Ovary (tissue), 9 donors: ENCODE measurements around the gene RPA3. TPM values are rescaled to one million over a fixed set of nuclear protein-coding genes. Genes with fewer than 3 reads are reported as not detected.

Experiments used
- DNase-seq, 5 donors: peaks; one replicate each; pipeline ENCODE4 v3.0.0-alpha.2; 2019 to 2020
- H3K27ac ChIP-seq, 2 donors: fragments of 200-600 bp; one replicate each; pipeline versions ENCODE4 v1.5.1 to v1.8.0; 2019 to 2022
- H3K27me3 ChIP-seq: fragments of 200-600 bp; one replicate; pipeline ENCODE4 v1.8.0; 2022
- H3K36me3 ChIP-seq: fragments of 200-600 bp; sonication (generic); one replicate; pipeline ENCODE4 v1.5.1; 2019
- H3K4me1 ChIP-seq: one replicate; pipeline ENCODE4 v1.8.1; 2013; ENCODE audit warnings: mild to moderate bottlenecking, moderate library complexity; ENCODE audit not compliant: insufficient read depth
- H3K4me3 ChIP-seq: fragments of 200-600 bp; sonication (generic); one replicate; pipeline ENCODE4 v1.5.1; 2017
- H3K9me3 ChIP-seq, 2 donors: fragments of 200-600 bp in 1 of 2; sonication (generic) in 1 of 2; one replicate each; pipeline versions ENCODE4 v1.5.1 to v1.8.1; 2013 to 2019; ENCODE audit warnings: mild to moderate bottlenecking in 1 of 2, moderate library complexity in 1 of 2
- EP300 ChIP-seq: sonication (generic); formaldehyde crosslinking; IDR thresholded peaks from one replicate; pipeline ENCODE4 v1.6.1; 2017; ENCODE audit warnings: antibody characterized with exemption
- POLR2A ChIP-seq: fragments of 450-650 bp; IDR thresholded peaks from one replicate; pipeline ENCODE4 v1.6.1; 2017; ENCODE audit warnings: antibody characterized with exemption, mild to moderate bottlenecking, moderate library complexity
- WGBS, 3 donors: extraction: QIAGEN DNeasy Blood & Tissue Kit in 1 of 3; methylation state at CpG; one replicate each; pipeline versions ENCODE4 v1.1.5 to v1.1.7; 2013 to 2017; 5-methylcytosine and 5-hydroxymethylcytosine counted together
- intact Hi-C, 4 donors: fragments of 100-400 bp; cut with DNase I; formaldehyde crosslinking; loops; one replicate each; pipeline versions ENCODE4 v1.11.0 to v1.15.1; 2022 to 2023
- polyA plus RNA-seq, 2 donors: library from polyadenylated mRNA; stranded (reverse); fragments of 200-250 nt in 1 of 2; fragments of 350-450 nt in 1 of 2; fragmentation: Illumina TruSeq in 1 of 2; extraction: RNeasy Lipid Tissue Mini Kit (QIAGEN cat#74804) in 1 of 2; gene quantifications; one replicate each; pipeline ENCODE4 v1.2.3, GENCODE V29; 2013 to 2014
- total RNA-seq, 7 donors: library from RNA; depleted of rRNA in 2 of 7; stranded (reverse); fragments of >200 nt in 2 of 7; fragmentation: NEBNext Ultra II Directional in 3 of 7; extraction: Animal tissue kit (Norgen Biotek cat#: 25700) in 3 of 7; gene quantifications; one replicate each; pipeline versions ENCODE4 v1.1.0 to v1.2.4, GENCODE V29; 2016 to 2023
- TF ChIP-seq, protein P1 (sequence below), 3 donors: fragments of 450-650 bp in 2 of 3; fragments of 200-600 bp in 1 of 3; IDR thresholded peaks; one replicate each; pipeline versions ENCODE4 v1.5.1 to v1.8.0; 2016 to 2022; ENCODE audit warnings: antibody characterized with exemption in 3 of 3, mild to moderate bottlenecking in 1 of 3
- donor health status: DM: no; HTN: no; CAD: no; lungs with moderate emphysema.
- donor health status: DM: no; HTN: no; CAD: no.
- donor health status: Bipolar disorder and iron deficiency.
- donor health status: DM: yes; HTN: yes; CAD: no.
- donor health status: DM: no; HTN: no; CAD: no.
- donor health status: DM: yes; HTN: yes; CAD: no.

Gene RPA3
- total and polyA plus RNA-seq, 9 donors, result 8.6 to 28.6 (median 17.8) TPM

GRCh38 chr7:7751243-7752092 lies 33.1 kb upstream of the RPA3 start:
- TF ChIP-seq, protein P1, sequence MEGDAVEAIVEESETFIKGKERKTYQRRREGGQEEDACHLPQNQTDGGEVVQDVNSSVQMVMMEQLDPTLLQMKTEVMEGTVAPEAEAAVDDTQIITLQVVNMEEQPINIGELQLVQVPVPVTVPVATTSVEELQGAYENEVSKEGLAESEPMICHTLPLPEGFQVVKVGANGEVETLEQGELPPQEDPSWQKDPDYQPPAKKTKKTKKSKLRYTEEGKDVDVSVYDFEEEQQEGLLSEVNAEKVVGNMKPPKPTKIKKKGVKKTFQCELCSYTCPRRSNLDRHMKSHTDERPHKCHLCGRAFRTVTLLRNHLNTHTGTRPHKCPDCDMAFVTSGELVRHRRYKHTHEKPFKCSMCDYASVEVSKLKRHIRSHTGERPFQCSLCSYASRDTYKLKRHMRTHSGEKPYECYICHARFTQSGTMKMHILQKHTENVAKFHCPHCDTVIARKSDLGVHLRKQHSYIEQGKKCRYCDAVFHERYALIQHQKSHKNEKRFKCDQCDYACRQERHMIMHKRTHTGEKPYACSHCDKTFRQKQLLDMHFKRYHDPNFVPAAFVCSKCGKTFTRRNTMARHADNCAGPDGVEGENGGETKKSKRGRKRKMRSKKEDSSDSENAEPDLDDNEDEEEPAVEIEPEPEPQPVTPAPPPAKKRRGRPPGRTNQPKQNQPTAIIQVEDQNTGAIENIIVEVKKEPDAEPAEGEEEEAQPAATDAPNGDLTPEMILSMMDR (IDR thresholded peaks at IDR 0.05), result no peak
- TF ChIP-seq POLR2A (no peak), EP300 (no peak)
- Histone ChIP-seq H3K36me3 (no peaks in the 10 kb centered on the region), H3K4me1 (no peaks in the 10 kb centered on the region), H3K27ac (no peak overlapping the region), H3K4me3 (no peak overlapping the region), H3K9me3 (no peaks in the 10 kb centered on the region), H3K27me3 (no peaks in the 10 kb centered on the region)
- DNase-seq, result no peak
- intact Hi-C loops, result no loop called here
- 82 to 92% (median 85%) methylated on average over 3 of the region's 3 CpGs for WGBS, 3 donors

DNA sequence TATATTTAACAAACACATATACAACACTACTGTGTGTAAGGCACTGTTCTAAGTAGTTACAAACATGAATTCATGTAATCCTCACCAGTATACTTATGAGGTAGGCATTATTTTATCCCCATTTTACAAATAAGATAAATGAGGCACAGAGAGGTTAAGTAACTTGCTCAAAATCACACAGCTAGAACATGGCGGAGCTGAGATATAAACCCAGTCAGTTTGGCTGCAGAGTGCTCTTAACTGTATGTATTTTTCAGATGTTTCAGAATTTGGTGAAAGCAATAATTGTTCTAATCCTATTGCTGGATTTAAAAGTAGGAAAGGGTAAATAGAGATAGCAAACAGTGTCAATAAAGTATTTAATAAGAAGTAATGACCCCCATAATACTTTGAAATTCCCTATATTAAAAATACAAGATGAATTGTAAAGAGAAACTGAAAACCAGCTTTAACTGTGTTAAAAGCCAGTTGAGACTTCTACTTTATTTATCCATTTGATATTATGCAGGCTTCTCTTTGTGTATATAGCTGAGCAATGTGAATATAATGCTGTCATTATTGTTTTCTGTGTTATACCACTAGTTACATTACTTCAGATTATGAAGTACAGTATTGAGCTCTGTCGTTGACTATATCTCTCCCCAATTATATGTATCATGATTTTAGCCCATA lies 32.3 kb upstream of the RPA3 start:
- no peak overlapping the region for H3K4me3 ChIP-seq
- H3K36me3 ChIP-seq, result no peaks in the 10 kb centered on the region
- intact Hi-C loops, result no loop called here
- no peaks in the 10 kb centered on the region for H3K9me3 ChIP-seq
- H3K4me1 ChIP-seq, result no peaks in the 10 kb centered on the region
- WGBS, 3 donors, result 57 to 71% (median 67%) methylated on average over 2 of the region's 2 CpGs
- TF ChIP-seq EP300, result no peak
- no peak for TF ChIP-seq POLR2A
- TF ChIP-seq, protein P1 (IDR thresholded peaks at IDR 0.05), result no peak
- DNase-seq, result no peak
- no peaks in the 10 kb centered on the region for H3K27me3 ChIP-seq
- no peak overlapping the region for H3K27ac ChIP-seq

DNA sequence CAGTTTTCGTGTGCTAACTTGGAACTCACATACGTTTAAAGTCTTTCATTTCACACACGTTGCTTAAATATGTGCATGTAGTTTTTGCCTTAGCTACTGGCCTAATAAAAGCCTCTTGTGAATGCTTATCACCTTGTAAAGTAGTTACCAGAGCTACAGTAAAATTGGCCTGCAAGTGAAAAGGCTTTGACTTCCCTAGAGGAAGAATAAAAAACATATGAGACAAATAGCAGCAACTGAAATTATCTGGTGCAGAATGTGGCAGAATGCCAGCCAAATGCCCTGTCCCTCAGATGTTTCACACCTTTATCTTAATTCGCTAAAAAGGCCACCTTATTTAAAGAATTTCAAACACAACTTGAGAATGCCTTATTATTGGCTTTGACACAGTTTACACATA lies 28.1 kb upstream of the RPA3 start:
- TF ChIP-seq EP300 (no peak), POLR2A (no peak)
- TF ChIP-seq, protein P1 (IDR thresholded peaks at IDR 0.05), result no peak
- Histone ChIP-seq H3K36me3 (no peaks in the 10 kb centered on the region), H3K4me1 (no peaks in the 10 kb centered on the region), H3K27ac (no peak overlapping the region), H3K27me3 (no peaks in the 10 kb centered on the region), H3K4me3 (no peak overlapping the region), H3K9me3 (no peaks in the 10 kb centered on the region)
- intact Hi-C loops, result no loop called here
- WGBS, 3 donors, result 44 to 67% (median 55%) methylated on average over 4 of the region's 4 CpGs
- no peak for DNase-seq

- TF ChIP-seq, protein P1 (IDR thresholded peaks at IDR 0.05), result no peak
- no peak for TF ChIP-seq POLR2A
- Histone ChIP-seq H3K27ac (no peak overlapping the region), H3K27me3 (no peaks in the 10 kb centered on the region), H3K36me3 (no peaks in the 10 kb centered on the region), H3K4me3 (no peak overlapping the region), H3K4me1 (no peaks in the 10 kb centered on the region), H3K9me3 (no peaks in the 10 kb centered on the region)
- DNase-seq, result no peak
- intact Hi-C loops, result no loop called here
- 82 to 95% (median 92%) methylated on average over 4 of the region's 4 CpGs for WGBS, 3 donors
Observed at GRCh38 chr7:7745966-7746365, 27.6 kb upstream of the RPA3 start.
